Epithelial cell of proximal tubule (primary cell): Measurements from ENCODE around the gene CLIC1. TPM values are rescaled to one million over a fixed set of nuclear protein-coding genes. Genes with fewer than 3 reads are reported as not detected.

Source experiments
- DNase-seq: peaks from one replicate; pipeline ENCODE4 v3.0.0-alpha.2; 2011; ENCODE audit warnings: low read depth
- H3K4me3 ChIP-seq: 2 replicates; pipeline ENCODE4 v1.5.1; 2011; ENCODE audit warnings: low read depth, mild to moderate bottlenecking, low read length
- CTCF ChIP-seq: conservative IDR thresholded peaks from 2 replicates; pipeline ENCODE4 v1.5.1; 2012; ENCODE audit warnings: low read depth, mild to moderate bottlenecking, low read length
- total RNA-seq: library from RNA; depleted of rRNA; stranded (reverse); fragments of >200 nt; gene quantifications from 2 replicates; pipeline ENCODE4 v1.2.3, GENCODE V29; 2015

The CLIC1 gene
- total RNA-seq, 1 donor from 2014 or later: 938 TPM

DNA sequence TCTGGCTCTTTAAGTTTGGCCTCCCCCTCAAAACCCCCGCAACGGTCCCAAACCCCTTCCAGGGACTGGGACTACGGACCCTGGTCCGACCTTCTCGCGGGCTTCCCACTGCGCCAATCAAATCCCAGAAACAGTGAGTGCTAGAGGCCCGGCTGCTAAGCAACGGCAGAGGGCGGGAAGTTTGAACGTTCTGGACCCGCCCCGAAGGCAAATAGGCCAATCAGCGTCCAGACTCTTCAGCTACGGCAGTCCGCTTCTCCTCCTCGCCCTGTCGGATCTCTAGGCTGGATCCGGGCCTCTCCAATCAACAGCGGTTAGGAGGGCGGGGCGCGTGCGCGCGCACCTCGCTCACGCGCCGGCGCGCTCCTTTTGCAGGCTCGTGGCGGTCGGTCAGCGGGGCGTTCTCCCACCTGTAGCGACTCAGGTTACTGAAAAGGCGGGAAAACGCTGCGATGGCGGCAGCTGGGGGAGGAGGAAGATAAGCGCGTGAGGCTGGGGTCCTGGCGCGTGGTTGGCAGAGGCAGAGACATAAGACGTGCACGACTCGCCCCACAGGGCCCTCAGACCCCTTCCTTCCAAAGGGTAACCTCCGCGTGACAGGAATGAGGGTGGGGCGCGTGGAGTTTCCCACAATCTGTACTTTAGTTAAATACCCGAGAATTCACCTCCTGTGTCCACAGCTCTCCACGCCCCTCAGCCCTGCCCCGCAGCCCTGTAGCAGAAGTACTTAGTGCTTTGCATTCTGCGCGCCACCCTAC is 3.5 kb upstream of the CLIC1 start, which contains the start of gene MSH5:
MSH5 (plus strand) TSS at position 367 of the 758 bp plus-strand sequence. CDS start 462 bp downstream, outside the sequence.
- H3K4me3 ChIP-seq: peak within 1 kb of the TSS; percentile 71
- DNase-seq: peak; percentile 91
- TF ChIP-seq CTCF: no peak

- H3K4me3 ChIP-seq: peak overlapping the region; percentile 49
- TF ChIP-seq CTCF: peak; percentile 25
- DNase-seq: peak; percentile 87
These were observed 2.0 kb upstream of the CLIC1 start for GRCh38 chr6:31737991-31738979.

- no peak for TF ChIP-seq CTCF
- peak overlapping the region; percentile 49 for H3K4me3 ChIP-seq
- DNase-seq: no peak
These were observed 1.1 kb upstream of the CLIC1 start for GRCh38 chr6:31737315-31737990.

GRCh38 chr6:31736768-31737314 is 511 bp upstream of the CLIC1 start:
- TF ChIP-seq CTCF: no peak
- peak overlapping the region; percentile 95 for H3K4me3 ChIP-seq
- DNase-seq: no peak

DNA sequence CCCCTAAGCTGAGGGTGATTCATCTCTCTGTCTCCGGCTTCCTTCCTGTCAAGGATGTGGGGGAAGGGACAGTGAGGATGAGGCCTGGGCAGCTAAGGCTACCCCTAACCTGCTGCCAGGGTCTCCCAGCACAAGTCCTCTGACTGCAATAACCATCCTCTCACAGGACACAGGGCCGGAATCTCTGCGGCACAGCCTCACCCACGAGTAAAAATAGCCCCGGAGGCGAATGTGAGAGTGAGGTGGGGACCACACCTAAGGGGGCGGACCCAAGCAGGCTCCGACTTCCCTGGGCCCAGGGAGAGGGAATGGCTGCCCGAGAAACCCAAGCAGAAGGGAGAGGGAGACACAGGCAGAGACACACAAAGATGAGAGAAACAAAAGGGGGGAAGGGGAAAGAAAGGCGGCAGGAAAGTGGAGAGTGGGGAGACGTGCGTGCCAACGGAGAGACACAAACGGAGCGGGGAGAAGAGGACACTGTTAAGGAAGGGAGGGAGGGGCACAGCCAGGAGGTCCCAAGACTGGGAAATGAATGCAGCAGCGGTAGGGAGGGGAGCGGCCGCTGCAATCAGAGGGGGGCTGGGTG is 1.4 kb downstream of the CLIC1 start:
- DNase-seq: no peak
- peak overlapping the region; percentile 95 for H3K4me3 ChIP-seq
- TF ChIP-seq CTCF: no peak

- no peak for TF ChIP-seq CTCF
- H3K4me3 ChIP-seq: peak overlapping the region; percentile 95
- no peak for DNase-seq
These were observed 2.0 kb downstream of the CLIC1 start for GRCh38 chr6:31734247-31734820.
